GM19468 (cell line): Measurements from ENCODE around the gene C3orf80.
"Not testable (repeated sequence)": the region's sequence is repeated elsewhere in the genome, so short reads cannot be mapped to it uniquely, and the experiment has no call there.

ENCODE experiments used
- ATAC-seq: cut with Tn5 transposase; IDR thresholded peaks from one replicate; pipeline ENCODE4 v1.9.1; 2021; ENCODE audit warnings: mild to moderate bottlenecking, moderate library complexity, moderate number of reproducible peaks; ENCODE audit not compliant: unreplicated experiment; ENCODE audit errors: extremely low read depth

C3orf80 gene

DNA sequence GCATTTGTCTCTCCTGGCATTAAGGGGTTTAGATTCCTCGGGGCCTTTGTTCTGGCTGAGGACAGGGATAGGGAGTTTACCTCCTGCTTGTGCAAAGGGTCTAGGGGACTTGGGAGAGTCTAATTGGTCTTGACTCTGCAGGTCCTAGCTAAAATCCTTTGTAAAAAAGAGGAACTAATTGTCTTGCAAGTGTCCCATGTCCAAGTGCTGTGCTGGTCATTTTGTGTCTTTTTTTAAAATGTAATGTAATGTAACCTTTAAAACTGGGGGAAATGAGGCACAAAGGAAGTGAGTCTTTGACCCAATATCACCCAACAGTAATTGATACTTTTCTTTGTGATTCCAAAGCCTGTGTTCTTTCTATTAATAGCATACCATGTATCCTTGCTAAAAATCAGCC is 14.9 kb upstream of the C3orf80 start:
- ATAC-seq: no peak

- no peak for ATAC-seq
Measured at GRCh38 chr3:160210799-160211221, 14.4 kb upstream of the C3orf80 start.

- ATAC-seq: no peak
Measured at GRCh38 chr3:160213191-160213590, 12.0 kb upstream of the C3orf80 start.

GRCh38 chr3:160217675-160218074 is 7.5 kb upstream of the C3orf80 start:
- no peak for ATAC-seq

DNA sequence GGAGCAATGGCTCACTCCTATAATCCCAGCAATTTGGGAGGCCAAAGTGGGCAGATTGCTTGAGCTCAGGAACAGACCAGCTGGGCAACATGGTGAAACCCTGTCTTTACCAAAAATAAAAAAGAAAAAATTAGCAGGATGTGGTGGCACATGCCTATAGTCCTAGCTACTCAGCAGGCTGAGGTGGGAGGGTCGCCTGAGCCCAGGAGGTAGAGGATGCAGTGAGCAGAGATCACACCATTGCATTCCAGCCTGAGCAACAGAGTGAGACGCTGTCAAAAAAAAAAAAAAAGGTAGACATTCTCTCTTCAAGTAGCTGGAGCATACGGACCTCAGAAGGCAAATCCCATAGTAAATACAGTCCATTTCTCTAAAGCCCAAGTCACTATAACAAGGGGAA is 7.1 kb upstream of the C3orf80 start:
- no peak for ATAC-seq

DNA sequence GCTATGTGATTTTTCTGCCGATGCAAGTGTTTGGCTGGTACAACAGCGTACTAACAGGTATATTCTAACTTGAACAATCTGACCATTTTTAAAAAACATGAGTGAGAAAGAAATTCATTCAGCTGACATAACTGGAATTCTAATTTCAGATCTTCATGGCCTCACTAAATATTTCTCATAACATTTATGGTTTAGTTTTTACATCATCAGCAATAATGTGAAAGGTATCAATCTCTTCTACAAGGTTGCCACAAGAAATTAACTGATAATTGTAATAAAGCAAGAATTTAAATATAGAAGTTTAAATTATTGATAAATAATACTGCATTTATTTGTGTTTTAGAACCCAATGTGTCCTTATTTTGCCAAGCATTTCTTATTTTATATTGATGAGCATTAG is 5.2 kb upstream of the C3orf80 start:
- ATAC-seq: no peak

- no peak for ATAC-seq
Measured at GRCh38 chr3:160221019-160221418, 4.2 kb upstream of the C3orf80 start.

DNA sequence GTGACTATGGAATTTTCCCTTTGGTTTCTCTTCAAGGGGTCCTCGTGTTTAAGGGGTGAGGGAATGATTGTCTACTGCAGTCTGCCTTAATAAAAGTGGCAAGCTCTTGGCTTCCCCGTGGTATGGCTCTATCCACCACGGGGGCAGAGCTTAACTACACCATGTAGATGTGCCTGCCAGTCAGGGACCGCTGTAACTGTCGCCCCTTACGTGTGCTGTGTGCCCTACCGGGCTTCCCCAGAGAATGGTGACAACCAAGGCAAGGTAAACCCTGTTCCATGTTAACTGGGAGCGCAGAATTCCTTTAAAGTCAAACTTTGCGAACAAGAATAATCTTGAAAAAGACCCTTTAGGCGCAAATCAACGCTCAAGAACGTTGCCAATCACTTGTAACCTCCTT is 966 bp upstream of the C3orf80 start:
- ATAC-seq: no peak

DNA sequence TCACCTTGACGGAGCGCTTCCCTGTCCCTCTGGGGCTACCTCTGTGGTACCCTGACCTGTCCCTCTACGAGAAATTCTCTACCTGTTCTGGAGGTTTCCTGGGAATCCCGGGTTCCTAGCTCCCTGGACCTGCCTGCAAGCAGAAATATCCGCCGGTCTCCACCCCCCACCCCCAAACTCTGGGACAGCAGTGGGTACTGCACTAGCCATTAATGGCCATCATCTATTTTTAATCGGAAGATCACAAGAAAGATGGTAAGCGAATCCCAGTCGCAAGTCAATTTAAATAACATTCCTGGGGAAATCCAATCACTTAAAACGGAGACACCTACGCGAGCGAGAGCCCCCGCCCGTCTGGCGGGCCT is 429 bp upstream of the C3orf80 start:
- no peak for ATAC-seq

DNA sequence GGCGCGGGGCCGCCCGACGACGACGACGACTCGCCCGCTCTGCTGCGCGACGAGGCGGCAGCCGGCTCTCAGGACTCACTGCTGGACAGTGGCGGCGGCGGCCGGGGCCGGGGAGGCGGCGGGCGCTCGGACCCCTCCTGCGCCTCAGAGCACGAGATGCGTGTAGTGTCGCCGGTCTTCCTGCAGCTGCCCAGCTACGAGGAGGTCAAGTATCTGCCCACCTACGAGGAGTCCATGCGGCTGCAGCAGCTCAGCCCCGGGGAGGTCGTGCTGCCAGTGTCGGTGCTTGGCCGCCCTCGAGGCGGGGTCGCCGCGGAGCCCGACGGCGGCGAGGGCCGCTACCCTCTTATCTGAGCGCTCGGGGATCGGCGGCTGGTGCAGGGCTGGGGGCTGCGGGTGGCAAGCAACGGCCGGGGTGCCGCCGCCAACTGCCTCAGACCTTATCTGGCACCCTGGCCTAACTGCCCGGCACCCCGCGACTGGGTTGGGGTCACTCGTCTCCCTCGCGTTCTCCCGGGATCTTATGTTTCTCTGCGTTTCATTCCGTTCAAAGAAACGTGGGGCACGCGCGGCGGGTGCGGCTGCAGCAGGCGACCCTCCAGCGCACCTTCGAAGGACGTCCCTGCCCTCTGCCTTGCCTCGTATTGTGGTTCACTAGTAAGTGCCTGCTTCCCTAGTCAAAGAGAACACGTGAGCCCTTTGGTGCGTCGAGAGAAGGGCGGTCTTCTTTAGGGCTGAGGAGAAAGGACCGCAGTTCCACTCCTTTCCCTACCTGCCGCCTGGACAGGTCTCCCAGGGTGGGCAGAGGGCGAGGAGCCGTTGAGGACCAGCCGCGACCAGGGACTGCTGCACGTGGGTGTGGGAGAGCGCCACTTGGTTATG is 1.0 kb downstream of the C3orf80 start:
- ATAC-seq: no peak

DNA sequence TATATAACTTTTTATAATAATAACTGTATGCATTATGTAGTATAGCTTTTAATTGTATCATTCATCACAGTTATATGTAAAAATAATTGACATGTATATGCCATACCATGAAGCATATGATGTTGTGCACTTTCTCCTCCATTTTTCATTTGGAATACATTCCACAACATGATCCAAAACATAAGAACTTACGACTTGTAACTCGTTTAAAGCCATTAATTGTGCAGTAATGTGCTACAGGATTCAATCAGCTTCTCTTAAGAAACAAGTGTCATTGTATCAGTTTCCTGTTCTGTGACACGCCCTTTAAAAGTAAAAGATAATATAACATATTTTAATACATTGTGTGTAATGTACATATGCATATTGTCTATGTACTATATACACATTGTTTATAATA is 2.2 kb downstream of the C3orf80 start:
- no peak for ATAC-seq

DNA sequence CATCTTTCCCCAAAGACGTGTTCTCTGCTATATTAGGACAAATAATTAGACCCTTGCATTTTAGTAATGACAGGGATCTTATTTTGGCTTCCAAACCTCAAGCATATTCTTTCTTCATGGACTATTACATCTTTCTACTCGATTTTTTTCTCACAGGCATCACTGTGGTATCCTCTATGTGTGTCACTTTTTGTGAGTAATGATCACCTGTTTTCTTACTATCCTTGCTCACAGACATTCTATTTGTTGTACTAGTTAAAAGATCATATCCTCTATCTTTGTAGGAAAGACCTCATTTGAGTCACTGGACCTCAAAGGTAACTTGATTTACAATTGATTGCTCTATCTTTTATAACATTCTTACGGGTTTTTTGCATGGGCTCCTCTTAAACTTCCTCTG is 6.8 kb downstream of the C3orf80 start:
- no peak for ATAC-seq

- ATAC-seq: not testable (repeated sequence)
Measured at GRCh38 chr3:160240719-160241118, 15.5 kb downstream of the C3orf80 start.

- ATAC-seq: no peak
Measured at GRCh38 chr3:160245261-160245800, 20.1 kb downstream of the C3orf80 start.

DNA sequence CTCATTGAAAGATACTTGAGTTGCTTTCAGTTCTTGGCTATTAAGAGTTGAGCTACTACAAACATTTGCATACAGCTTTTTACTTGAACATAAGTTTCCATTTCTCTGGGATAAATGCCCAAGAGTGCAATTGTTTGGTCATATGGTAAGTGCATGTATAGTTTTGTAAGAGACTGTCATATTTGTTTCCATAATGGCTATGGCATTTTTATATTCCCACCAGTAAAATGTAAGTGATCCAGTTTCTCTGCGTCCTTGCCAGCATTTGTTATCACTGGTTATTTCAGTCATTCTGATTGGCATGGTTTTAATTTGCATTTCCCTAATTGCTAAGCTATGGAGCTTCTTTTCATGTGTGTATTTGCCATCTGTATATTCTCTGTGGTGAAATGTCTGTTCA is 22.5 kb downstream of the C3orf80 start:
- ATAC-seq: no peak

DNA sequence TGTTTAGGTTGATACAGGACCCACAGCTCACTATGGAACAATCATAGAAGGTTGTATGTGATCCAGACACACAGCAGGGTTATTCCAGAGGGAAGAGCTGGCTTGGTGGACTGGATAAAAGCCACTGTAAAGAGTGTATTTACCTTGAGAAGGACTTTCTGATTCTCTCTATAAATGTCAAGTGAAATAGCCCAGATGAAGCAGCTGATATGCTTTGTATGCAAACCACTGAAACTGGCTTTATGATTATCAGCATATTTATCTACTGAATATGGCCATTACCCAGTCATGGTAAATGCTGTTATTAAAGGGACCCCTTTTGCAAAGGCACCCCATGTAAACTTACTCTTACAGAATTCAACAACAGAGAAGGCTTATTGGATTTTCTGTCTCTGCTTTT is 28.1 kb downstream of the C3orf80 start:
- ATAC-seq: no peak

- no peak for ATAC-seq
Measured at GRCh38 chr3:160257606-160258005, 32.4 kb downstream of the C3orf80 start.

GRCh38 chr3:160259589-160259988 is 34.4 kb downstream of the C3orf80 start:
- ATAC-seq: no peak

GRCh38 chr3:160260587-160261270 is 35.5 kb downstream of the C3orf80 start:
- ATAC-seq: no peak

DNA sequence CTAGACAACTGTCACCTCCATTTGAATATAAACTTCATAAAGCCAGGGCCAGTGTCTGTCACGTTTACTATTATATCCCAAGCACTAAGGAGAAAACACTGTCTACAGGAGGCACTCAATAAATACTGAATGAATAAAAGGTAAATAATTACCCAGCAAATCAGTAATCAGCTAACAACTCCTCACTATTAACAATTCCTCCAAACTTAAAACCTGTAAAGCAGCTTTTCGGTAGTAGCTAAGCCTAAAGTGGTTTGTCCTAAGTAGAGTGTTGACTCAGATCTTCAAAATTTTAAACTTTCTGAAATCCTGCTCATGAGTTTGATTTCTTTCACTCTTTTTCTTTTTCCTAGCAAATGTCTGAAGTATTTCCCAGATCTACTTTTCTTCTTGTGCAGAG is 39.9 kb downstream of the C3orf80 start:
- ATAC-seq: no peak
